GM19468 (cell line): Measurements from ENCODE around the gene KRT76.
"Not testable (repeated sequence)": the region's sequence is repeated elsewhere in the genome, so short reads cannot be mapped to it uniquely, and the experiment has no call there.

Experiments used
- ATAC-seq: cut with Tn5 transposase; IDR thresholded peaks from one replicate; pipeline ENCODE4 v1.9.1; 2021; ENCODE audit warnings: mild to moderate bottlenecking, moderate library complexity, moderate number of reproducible peaks; ENCODE audit not compliant: unreplicated experiment; ENCODE audit errors: extremely low read depth

Gene KRT76

GRCh38 chr12:52798671-52799504, 21.7 kb upstream of the KRT76 start:
- no peak for ATAC-seq

DNA sequence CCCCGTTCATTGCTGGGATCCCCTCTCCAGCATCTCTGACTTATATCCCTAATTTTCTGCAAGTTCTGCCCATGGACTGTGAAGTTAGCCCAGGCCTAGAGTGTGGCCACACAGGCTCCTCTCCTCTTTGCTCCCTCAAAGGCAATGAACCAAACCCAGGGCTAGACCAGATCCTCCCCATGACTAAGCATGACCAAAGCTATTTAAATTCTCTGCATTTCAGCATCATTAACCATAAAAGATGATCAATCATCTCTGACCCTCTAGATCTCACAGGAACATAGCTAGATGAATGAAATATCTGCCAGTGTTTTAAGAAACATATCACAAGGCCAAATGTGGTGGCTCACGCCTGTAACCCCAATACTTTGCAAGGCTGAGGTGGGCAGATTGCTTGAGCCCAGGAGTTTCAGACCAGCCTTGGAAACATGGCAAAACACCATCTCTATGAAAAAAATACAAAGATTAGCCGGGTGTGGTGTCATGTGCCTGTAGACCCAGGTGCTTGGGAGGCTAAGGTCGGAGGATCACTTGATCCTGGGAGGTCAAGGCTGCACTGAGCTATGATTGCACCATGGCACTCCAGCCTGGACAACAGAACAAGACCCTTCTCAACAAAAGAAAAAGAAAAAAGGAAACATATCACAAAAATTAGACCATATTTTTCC, 21.0 kb upstream of the KRT76 start:
- no peak for ATAC-seq

DNA sequence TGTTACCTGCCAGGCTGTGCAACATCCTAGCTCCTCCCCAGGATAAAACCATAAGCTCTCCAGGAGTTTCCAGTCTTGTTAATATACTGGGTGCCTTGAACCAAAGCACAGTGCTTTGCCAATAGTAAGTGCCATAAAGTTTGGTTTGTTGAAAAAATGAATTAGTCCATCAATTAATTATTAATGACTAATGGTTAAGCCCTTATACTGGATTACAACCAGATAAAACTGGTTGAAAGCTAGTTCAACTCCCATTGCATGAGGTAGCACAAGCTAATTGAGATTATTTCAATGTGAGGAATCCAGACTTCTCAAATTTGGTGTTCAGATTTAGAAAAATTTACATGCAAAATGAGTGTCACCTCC, 20.4 kb upstream of the KRT76 start:
- no peak for ATAC-seq

DNA sequence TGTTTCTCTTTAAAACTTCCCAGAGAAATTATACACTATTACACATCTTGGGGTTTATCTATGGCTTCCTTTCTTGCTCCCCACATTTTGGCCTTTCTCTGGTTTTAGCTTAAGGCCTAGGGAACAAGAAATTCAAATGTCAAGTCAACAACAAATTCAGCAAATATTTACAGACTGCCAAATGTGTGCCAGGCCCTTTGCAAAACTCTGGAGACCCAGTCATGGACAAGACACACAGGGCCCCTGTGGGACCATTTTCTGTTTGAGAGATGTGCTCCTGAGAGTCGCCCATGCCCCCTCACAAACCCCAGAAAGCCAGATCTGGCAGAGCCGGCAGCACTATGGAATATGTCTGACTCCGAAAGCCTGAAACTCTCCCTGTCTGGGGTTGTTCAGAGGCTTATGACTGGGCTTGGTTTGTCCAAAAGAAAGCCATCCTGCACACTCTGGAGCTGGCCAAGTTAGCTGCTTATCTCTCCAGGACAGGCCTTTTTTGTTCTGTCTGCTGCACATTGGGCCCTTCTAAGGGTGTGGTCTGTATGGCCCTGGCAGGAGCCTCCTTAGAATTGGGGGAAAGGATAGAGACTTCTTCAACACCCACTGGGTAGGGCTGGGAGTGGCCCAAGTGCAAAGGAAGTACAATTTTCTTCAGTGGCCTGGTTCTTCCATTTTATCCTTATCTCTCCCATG, 19.8 kb upstream of the KRT76 start:
- no peak for ATAC-seq

DNA sequence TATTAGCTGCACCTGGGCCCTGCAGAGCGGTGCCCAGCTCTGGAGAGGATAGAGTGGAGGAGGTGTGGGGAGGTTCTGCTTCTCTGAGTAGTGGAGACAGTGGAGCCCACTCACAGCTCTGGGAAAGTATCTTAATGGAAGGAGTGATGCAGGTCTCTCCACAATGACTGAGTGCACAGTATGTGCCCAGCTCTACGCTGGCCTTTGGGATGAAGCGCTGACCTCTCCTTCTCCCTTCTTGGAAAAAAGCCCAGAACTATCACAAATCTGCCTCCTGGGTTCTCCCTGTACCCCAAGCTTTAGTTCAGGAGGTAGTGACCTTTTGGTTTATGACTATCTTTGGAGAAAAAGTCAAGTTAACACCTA, 19.3 kb upstream of the KRT76 start:
- ATAC-seq: no peak

DNA sequence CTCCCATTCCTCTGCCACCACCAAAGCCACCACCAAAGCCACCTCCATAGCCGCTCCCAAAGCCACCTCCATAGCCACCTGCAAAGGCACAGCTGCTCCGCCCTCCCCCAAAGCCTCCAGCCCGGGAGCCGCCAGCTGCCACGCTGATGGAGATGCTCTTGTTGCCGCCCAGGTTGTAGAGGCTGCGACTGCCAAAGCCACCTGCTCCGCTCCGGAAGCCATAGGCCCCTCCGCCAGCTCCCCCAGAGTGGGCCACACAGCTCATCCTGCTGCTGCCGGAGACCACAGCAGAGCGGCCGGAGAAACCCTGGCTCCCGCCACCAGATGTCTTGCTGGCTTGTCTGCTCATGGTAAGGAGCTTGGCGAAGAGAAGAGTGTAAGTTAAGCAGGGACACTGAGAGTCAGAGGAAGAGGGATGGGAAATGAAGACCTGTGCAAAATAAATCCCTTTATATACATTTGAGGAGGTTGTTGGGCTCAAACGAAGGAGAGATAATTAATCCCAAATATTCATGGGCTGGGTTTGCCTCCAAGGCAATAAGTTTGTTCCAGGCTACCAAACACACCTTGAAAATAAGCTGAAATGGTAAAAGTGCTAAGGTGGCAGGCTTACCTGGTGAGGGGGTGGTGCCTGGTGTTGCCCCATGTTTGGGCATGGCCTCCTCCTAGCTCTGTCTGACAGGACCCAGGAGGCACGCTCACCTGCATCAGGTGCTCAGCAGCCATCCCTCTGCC, 18.7 kb upstream of the KRT76 start, which contains the start of gene KRT3:
Gene KRT3, minus strand, starts transcription at position 424 of the 735 bp plus-strand sequence. Its CDS starts 75 bp downstream, at position 349.
- no peak for ATAC-seq

GRCh38 chr12:52795332-52795674, 18.2 kb upstream of the KRT76 start:
- not testable (repeated sequence) for ATAC-seq

DNA sequence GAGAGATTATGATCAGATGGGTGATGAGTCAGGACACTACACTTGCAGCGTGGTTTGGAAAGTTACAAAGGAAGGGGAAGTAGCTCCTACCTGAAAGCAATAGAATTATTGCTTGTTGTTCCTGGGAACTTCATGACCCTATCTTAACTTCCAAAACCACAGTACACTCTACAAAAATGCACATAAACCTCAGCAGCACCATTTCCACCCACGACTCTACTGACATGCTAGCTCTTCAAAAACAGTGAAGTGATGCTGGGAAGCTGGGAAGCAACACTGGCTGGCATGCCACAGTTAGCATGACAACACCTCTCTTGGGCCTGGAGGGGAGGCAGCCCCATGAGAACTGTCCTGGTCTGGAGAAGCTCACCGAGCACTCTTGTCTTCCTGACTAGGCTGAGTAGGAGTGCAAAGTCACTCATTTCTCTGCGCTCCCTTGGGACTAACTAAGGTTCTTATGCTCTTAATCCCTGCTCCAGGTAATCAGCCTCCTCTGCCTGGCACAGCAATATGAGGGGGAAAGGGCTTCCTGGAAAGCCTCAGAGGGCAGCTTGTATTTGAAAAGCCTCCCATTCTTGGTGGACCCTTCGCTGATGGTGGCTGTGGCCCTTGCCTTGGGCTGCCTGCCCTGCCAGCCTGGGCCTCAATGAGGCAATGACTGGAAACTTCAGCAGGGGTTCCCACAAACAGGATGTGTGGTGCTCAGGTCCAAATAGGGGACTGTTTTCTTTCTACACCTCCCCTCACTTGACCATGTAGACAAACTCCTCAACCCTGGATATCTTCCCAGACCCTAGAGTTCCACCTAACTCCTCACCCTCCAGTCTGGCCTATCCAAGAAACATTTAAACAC, 17.6 kb upstream of the KRT76 start:
- no peak for ATAC-seq

- ATAC-seq: no peak
These were observed 15.3 kb upstream of the KRT76 start for GRCh38 chr12:52792185-52793029.

DNA sequence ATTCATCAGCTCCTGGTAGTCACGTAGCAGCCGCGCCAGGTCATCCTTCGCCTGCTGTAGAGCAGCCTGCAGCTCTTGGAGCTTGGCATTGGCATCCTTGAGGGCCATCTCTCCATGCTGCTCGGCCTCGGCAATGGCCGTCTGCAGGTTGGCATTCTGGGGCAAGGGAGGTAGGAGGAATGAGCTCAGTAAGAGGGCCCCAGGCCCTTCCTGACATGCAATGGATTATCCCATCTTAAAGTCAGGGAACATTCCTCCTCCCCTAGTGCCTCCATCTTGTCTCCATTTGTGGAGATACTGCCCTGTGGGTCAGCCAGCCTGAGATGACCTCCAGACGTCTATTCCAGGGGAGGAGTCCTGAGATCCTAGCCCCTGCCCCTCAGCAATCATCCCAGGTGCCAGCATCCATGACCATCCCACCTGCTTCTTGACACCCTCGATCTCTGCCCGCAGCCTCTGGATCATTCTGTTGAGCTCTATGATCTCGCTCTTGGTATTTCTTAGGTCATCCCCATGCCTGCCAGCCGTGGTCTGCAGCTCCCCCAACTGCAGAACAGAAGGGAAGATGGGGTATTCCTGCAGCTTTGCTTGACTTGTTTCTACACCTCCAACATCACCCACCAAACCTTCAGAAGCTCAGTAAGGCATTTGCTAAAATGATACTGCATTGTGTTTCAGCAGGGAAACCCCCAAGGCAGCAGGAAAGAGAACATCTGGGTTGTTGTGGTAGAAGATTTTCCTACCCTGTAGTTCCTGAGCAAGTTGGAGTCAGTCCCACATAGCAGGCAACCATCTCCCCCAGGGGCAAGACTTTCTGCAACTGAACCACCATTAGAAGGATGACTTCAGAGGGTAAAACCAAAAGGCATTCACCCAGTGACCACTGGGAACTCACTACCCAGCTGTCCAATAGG, 14.4 kb upstream of the KRT76 start:
- no peak for ATAC-seq

DNA sequence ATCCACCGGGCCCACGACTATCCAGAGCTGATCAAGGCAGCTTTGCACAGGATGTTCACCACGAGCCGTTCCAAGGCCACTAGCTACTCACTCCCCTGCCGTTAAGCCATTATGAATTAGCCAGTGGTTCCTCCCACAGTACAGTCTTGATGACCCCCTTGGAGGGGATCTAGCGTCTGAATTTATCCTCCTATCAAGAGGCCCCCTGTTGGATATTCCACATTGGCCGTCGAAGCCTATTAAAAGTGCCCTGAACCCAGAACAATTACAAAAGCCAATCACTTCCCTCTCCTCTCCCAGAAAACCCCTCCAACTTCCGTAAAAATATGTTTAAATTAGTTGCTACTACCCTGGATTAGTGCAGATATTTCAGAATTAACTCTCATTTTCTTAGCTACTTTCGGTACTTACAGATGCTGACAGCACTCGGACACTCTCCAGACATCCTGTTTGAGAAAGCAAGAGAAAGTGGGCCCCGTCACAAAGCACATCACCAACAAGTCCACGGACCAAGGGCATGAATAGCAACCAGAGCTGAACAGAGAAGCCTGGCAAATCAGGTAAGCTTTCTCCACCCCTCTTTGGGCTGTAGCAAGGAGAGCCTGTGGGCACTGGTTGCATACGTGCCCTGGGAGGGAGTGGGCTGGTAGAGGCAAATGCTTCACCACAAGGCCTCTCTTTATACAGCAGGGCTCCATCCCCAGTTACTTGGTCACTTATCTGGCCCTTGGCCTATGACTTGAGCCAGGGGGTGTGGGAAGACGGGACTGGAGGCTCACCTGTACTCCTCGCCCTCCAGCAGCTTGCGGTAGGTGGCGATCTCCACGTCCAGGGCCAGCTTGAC, 13.5 kb upstream of the KRT76 start:
- ATAC-seq: no peak

- no peak for ATAC-seq
These were observed 12.7 kb upstream of the KRT76 start for GRCh38 chr12:52789637-52790426.

GRCh38 chr12:52788876-52789636, 11.9 kb upstream of the KRT76 start:
- no peak for ATAC-seq

DNA sequence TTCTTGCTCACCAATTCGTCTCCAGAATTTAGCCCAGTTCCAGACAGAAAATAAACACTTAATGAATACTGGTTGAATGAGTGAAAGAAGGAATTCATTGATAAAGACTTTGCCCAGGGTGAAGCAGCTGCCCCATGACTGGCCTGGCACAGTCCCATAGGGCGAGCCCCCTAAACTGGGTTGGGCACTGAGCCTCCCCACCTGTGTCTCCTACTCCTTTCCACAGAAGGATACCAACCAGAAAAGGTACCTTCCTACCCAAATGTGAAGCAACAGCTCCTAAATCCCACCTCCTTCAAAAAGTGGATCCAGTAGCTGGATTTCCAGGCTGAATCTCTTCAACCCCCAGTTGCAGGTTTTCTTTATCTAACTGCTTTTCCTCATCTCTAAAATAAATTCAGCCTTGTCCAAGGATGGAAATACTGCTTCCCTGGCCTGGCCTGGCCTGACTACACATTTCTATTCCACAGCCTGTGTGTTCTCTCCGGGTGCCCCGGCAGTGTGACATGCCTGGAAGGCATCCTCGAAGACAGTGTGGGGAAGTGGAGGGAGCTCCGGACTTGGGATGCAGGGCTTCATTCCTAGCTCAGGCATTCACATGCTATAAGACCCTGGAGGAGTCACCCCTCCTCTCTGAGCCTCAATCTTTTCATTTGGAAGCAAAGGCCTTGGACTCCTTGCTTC, 11.2 kb upstream of the KRT76 start:
- no peak for ATAC-seq
